Mesendoderm (in vitro differentiated cells): Measurements from ENCODE around the gene LHX5. TPM values are rescaled to one million over a fixed set of nuclear protein-coding genes. Genes with fewer than 3 reads are reported as not detected.
A peak's percentile ranks its signal among the peaks of the same experiment; 100 is the strongest.

Experiments used
- DNase-seq: peaks from one replicate; pipeline ENCODE4 v3.0.0; 2013
- H2AK5ac ChIP-seq: 2 replicates; pipeline ENCODE4 v1.6.1; 2013; ENCODE audit warnings: low read length, inconsistent platforms
- H2BK120ac ChIP-seq: 2 replicates; pipeline ENCODE4 v1.6.1; 2013; ENCODE audit warnings: low read depth, mild to moderate bottlenecking, low read length, moderate library complexity, mixed read lengths
- H2BK15ac ChIP-seq: replicated peaks from 2 replicates; pipeline ENCODE4 v1.6.1; 2013; ENCODE audit warnings: low read depth, mild to moderate bottlenecking, moderate library complexity
- H2BK5ac ChIP-seq: 2 replicates; pipeline ENCODE4 v1.6.1; 2013; ENCODE audit warnings: low read length, inconsistent platforms
- H3K18ac ChIP-seq: 2 replicates; pipeline ENCODE4 v1.6.1; 2013; ENCODE audit warnings: mild to moderate bottlenecking, low read length, mixed read lengths
- H3K23ac ChIP-seq: one replicate; pipeline ENCODE4 v1.6.1; 2013; ENCODE audit warnings: low read length
- H3K27ac ChIP-seq: 2 replicates; pipeline ENCODE4 v1.5.1; 2013; ENCODE audit warnings: low read depth, mild to moderate bottlenecking, inconsistent platforms, low read length, moderate library complexity
- H3K27me3 ChIP-seq: 2 replicates; pipeline ENCODE4 v1.6.1; 2013; ENCODE audit warnings: low read length, control low read depth, mild to moderate bottlenecking, inconsistent platforms; ENCODE audit not compliant: insufficient read depth, poor library complexity
- H3K36me3 ChIP-seq: 2 replicates; pipeline ENCODE4 v1.6.1; 2013; ENCODE audit warnings: low read length, inconsistent platforms; ENCODE audit not compliant: control insufficient read depth, insufficient read depth
- H3K4ac ChIP-seq: one replicate; pipeline ENCODE4 v1.6.1; 2013; ENCODE audit warnings: low read depth, mild to moderate bottlenecking, low read length, moderate library complexity
- H3K4me1 ChIP-seq: 2 replicates; pipeline ENCODE4 v1.6.1; 2013; ENCODE audit warnings: low read depth, low read length, inconsistent platforms; ENCODE audit not compliant: control insufficient read depth
- H3K4me2 ChIP-seq: 2 replicates; pipeline ENCODE4 v1.6.1; 2013; ENCODE audit warnings: low read length
- H3K4me3 ChIP-seq: 2 replicates; pipeline ENCODE4 v1.5.1; 2013; ENCODE audit warnings: mild to moderate bottlenecking, low read length
- H3K56ac ChIP-seq: one replicate; pipeline ENCODE4 v1.6.1; 2013; ENCODE audit warnings: low read length
- H3K79me1 ChIP-seq: 2 replicates; pipeline ENCODE4 v1.6.1; 2013; ENCODE audit warnings: low read length, inconsistent platforms
- H3K79me2 ChIP-seq: 2 replicates; pipeline ENCODE4 v1.6.1; 2013; ENCODE audit warnings: mild to moderate bottlenecking, low read length; ENCODE audit not compliant: control insufficient read depth, insufficient read depth
- H3K9ac ChIP-seq: 2 replicates; pipeline ENCODE4 v1.6.1; 2013; ENCODE audit warnings: low read length, inconsistent platforms
- H4K5ac ChIP-seq: one replicate; pipeline ENCODE4 v1.6.1; 2013; ENCODE audit warnings: low read length
- H4K8ac ChIP-seq: one replicate; pipeline ENCODE4 v1.6.1; 2013; ENCODE audit warnings: low read depth, mild to moderate bottlenecking, control low read depth, low read length, moderate library complexity
- WGBS: extraction: QIAGEN DNeasy Blood & Tissue Kit; methylation state at CpG from one replicate; pipeline ENCODE4 v1.1.7; 2013; ENCODE audit warnings: low lambda C conversion rate, missing lambda C conversion rate; ENCODE audit not compliant: insufficient coverage; ENCODE audit errors: extremely low coverage; 5-methylcytosine and 5-hydroxymethylcytosine counted together
- polyA plus RNA-seq, 2 experiments: library from polyadenylated mRNA; stranded (reverse); fragments of 200-250 nt; gene quantifications; one replicate each; pipeline ENCODE4 v1.2.3, GENCODE V29; 2013

LHX5 gene
- polyA plus RNA-seq (2013, experiment 1 of 2): not detected
- polyA plus RNA-seq (2013, experiment 2 of 2): 0.03 TPM

DNA sequence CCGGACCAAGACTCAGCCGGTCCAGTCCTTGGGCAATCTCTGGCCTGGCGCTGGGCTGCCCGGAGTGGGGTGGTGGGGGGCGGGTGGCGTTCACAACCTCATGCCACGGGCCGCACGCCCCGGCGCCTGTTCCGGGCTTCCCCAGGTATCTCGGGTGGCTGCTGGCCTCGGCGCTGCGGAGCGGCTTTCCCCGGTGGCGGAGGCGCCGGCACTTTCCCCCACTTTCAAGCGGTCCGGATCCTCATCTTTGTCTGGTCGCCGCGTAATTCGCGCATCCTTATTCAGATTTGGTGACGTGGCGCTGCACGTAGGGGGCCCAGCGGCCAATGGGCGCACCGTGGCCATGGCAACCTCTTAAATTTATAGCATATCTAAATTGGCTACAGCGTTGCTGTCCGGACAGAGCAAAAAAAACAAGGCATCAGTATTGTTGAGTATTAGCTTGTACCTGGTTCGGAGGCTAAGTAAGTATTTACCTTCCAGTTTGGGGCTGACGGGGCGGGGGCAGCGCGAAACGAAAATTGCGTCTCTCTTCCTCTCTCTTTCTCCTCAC lies at the start of gene LHX5:
LHX5 (minus strand) TSS at position 253 of the 553 bp plus-strand sequence. CDS start 373 bp downstream, outside the sequence.
- no peaks in the 10 kb centered on the region for H3K79me2 ChIP-seq
- no peaks in the 10 kb centered on the region for H3K4me1 ChIP-seq
- H3K27ac ChIP-seq: no peak within 1 kb of the TSS
- no peak within 1 kb of the TSS for H3K4ac ChIP-seq
- H4K8ac ChIP-seq: no peak within 1 kb of the TSS
- WGBS: no CpG with 5 or more reads among the region's 43 CpGs
- H3K36me3 ChIP-seq: no peaks in the 10 kb centered on the region
- H3K4me3 ChIP-seq: no peak within 1 kb of the TSS
- H2AK5ac ChIP-seq: no peak within 1 kb of the TSS
- H2BK120ac ChIP-seq: no peak within 1 kb of the TSS
- no peak within 1 kb of the TSS for H4K5ac ChIP-seq
- no peak within 1 kb of the TSS for H3K56ac ChIP-seq
- H3K4me2 ChIP-seq: no peak within 1 kb of the TSS
- no peak within 1 kb of the TSS for H3K23ac ChIP-seq
- H3K27me3 ChIP-seq: peaks cover 97% of the 10 kb centered on the region
- H2BK5ac ChIP-seq: no peak within 1 kb of the TSS
- DNase-seq: no peak
- H2BK15ac ChIP-seq: no peak within 1 kb of the TSS
- no peak within 1 kb of the TSS for H3K18ac ChIP-seq
- no peaks in the 10 kb centered on the region for H3K79me1 ChIP-seq
- H3K9ac ChIP-seq: no peak within 1 kb of the TSS

- Histone ChIP-seq H3K56ac (no peak overlapping the region), H3K4me2 (no peak overlapping the region), H4K8ac (no peak overlapping the region), H2AK5ac (no peak overlapping the region), H3K79me1 (no peaks in the 10 kb centered on the region), H3K18ac (no peak overlapping the region), H2BK5ac (no peak overlapping the region), H3K4ac (no peak overlapping the region), H3K4me3 (no peak overlapping the region), H4K5ac (no peak overlapping the region), H3K9ac (no peak overlapping the region), H3K23ac (no peak overlapping the region), H3K79me2 (no peaks in the 10 kb centered on the region), H2BK15ac (no peak overlapping the region), H2BK120ac (no peak overlapping the region), H3K27me3 (peaks cover 23% of the 10 kb centered on the region), H3K4me1 (no peaks in the 10 kb centered on the region), H3K27ac (no peak overlapping the region), H3K36me3 (no peaks in the 10 kb centered on the region)
- no CpG with 5 or more reads among the region's 40 CpGs for WGBS
- DNase-seq: no peak
Observed at GRCh38 chr12:113519464-113520307, 48.0 kb upstream of the LHX5 start.

GRCh38 chr12:113515082-113515856 lies 43.6 kb upstream of the LHX5 start:
- Histone ChIP-seq H3K79me1 (no peaks in the 10 kb centered on the region), H2BK120ac (no peak overlapping the region), H3K23ac (no peak overlapping the region), H3K36me3 (no peaks in the 10 kb centered on the region), H3K79me2 (no peaks in the 10 kb centered on the region), H2BK5ac (no peak overlapping the region), H3K9ac (no peak overlapping the region), H3K4me3 (no peak overlapping the region), H3K4me2 (no peak overlapping the region), H3K4me1 (no peaks in the 10 kb centered on the region), H4K5ac (no peak overlapping the region), H3K56ac (no peak overlapping the region), H3K18ac (no peak overlapping the region), H2BK15ac (no peak overlapping the region), H2AK5ac (no peak overlapping the region), H3K4ac (no peak overlapping the region), H4K8ac (no peak overlapping the region), H3K27ac (no peak overlapping the region), H3K27me3 (peaks cover 25% of the 10 kb centered on the region)
- peak; percentile 10 for DNase-seq
- no CpG with 5 or more reads among the region's 31 CpGs for WGBS

DNA sequence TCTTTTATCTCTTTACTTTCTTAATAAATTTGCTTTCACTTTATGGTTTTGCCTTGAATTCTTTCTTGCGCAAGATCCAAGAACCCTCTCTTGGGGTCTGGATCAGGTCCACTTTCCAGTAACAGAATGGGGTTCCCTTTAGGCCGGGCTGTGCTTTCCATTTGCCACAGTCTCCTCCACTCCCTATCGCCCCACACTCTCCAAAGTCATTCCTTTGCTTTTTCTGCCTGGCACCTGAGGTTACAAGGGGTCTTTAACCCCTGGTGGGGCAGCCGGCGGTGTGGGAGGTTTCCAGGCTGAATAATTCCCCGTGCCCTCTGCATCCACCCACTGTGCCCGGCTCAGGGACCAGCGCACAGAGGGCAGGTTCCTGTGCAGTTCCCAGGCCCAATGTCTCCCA lies 42.9 kb upstream of the LHX5 start:
- Histone ChIP-seq H3K79me1 (no peaks in the 10 kb centered on the region), H3K18ac (no peak overlapping the region), H2BK15ac (no peak overlapping the region), H3K23ac (no peak overlapping the region), H2BK5ac (no peak overlapping the region), H3K27me3 (peaks cover 24% of the 10 kb centered on the region), H2BK120ac (no peak overlapping the region), H3K56ac (no peak overlapping the region), H3K4ac (no peak overlapping the region), H3K27ac (no peak overlapping the region), H3K36me3 (no peaks in the 10 kb centered on the region), H3K4me3 (no peak overlapping the region), H3K9ac (no peak overlapping the region), H4K8ac (no peak overlapping the region), H4K5ac (no peak overlapping the region), H3K4me2 (no peak overlapping the region), H2AK5ac (no peak overlapping the region), H3K4me1 (no peaks in the 10 kb centered on the region), H3K79me2 (no peaks in the 10 kb centered on the region)
- WGBS: no CpG with 5 or more reads among the region's 8 CpGs
- DNase-seq: no peak

- H3K56ac ChIP-seq: no peak overlapping the region
- no peak overlapping the region for H3K18ac ChIP-seq
- no peak overlapping the region for H3K4ac ChIP-seq
- H2BK15ac ChIP-seq: no peak overlapping the region
- no peaks in the 10 kb centered on the region for H3K4me1 ChIP-seq
- H3K27me3 ChIP-seq: peaks cover 13% of the 10 kb centered on the region
- no peaks in the 10 kb centered on the region for H3K79me1 ChIP-seq
- no CpG with 5 or more reads among the region's 3 CpGs for WGBS
- H3K79me2 ChIP-seq: no peaks in the 10 kb centered on the region
- no peak overlapping the region for H3K4me2 ChIP-seq
- no peaks in the 10 kb centered on the region for H3K36me3 ChIP-seq
- no peak for DNase-seq
- H3K9ac ChIP-seq: no peak overlapping the region
- H2AK5ac ChIP-seq: no peak overlapping the region
- no peak overlapping the region for H3K23ac ChIP-seq
- H3K27ac ChIP-seq: no peak overlapping the region
- no peak overlapping the region for H4K5ac ChIP-seq
- H3K4me3 ChIP-seq: no peak overlapping the region
- H2BK5ac ChIP-seq: no peak overlapping the region
- H4K8ac ChIP-seq: no peak overlapping the region
- no peak overlapping the region for H2BK120ac ChIP-seq
Observed at GRCh38 chr12:113512568-113512967, 40.9 kb upstream of the LHX5 start.
